Loucy (cell line): ENCODE results near the gene CYGB.
A peak's percentile ranks its signal among the peaks of the same experiment; 100 is the strongest.

Source experiments
- H2AFZ ChIP-seq: fragments of 200-600 bp; sonication (generic); 2 replicates; pipeline ENCODE4 v1.6.0; 2016; ENCODE audit warnings: antibody characterized with exemption, mild to moderate bottlenecking, low read length, moderate library complexity
- H3F3A ChIP-seq: fragments of 200-600 bp; 2 replicates; pipeline ENCODE4 v1.6.0; 2016; ENCODE audit warnings: antibody characterized with exemption, low read depth, mild to moderate bottlenecking
- H3K27me3 ChIP-seq: fragments of 200-600 bp; sonication (generic); 2 replicates; pipeline ENCODE4 v1.6.1; 2014; ENCODE audit warnings: low read length, mild to moderate bottlenecking; ENCODE audit not compliant: insufficient read depth, poor library complexity, severe bottlenecking
- H3K36me3 ChIP-seq: fragments of 200-600 bp; sonication (generic); 2 replicates; pipeline ENCODE4 v1.6.1; 2016; ENCODE audit warnings: low read length; ENCODE audit not compliant: insufficient read depth
- H3K4me1 ChIP-seq: fragments of 200-600 bp; sonication (generic); 2 replicates; pipeline ENCODE4 v1.5.1; 2014; ENCODE audit warnings: low read length, mild to moderate bottlenecking; ENCODE audit not compliant: insufficient read depth, poor library complexity, severe bottlenecking
- H3K4me2 ChIP-seq: fragments of 200-600 bp; sonication (generic); 2 replicates; pipeline ENCODE4 v1.6.0; 2014; ENCODE audit warnings: antibody characterized with exemption, low read length, low read depth, mild to moderate bottlenecking; ENCODE audit not compliant: poor library complexity, severe bottlenecking
- H3K4me3 ChIP-seq: fragments of 200-600 bp; sonication (generic); 2 replicates; pipeline ENCODE4 v1.5.1; 2014; ENCODE audit warnings: low read length, mild to moderate bottlenecking, mixed read lengths; ENCODE audit not compliant: poor library complexity, severe bottlenecking
- H3K79me2 ChIP-seq: fragments of 200-600 bp; sonication (generic); 2 replicates; pipeline ENCODE4 v1.6.1; 2014; ENCODE audit warnings: low read length; ENCODE audit not compliant: insufficient read depth
- H3K9ac ChIP-seq: fragments of 200-600 bp; sonication (generic); 2 replicates; pipeline ENCODE4 v1.6.0; 2014; ENCODE audit warnings: mild to moderate bottlenecking, low read depth, low read length, moderate library complexity; ENCODE audit not compliant: poor library complexity, severe bottlenecking
- H3K9me2 ChIP-seq: fragments of 200-600 bp; sonication (generic); replicated peaks from 2 replicates; pipeline ENCODE4 v1.6.1; 2016; ENCODE audit warnings: low read depth, low read length, mixed read lengths
- H3K9me3 ChIP-seq: fragments of 200-600 bp; sonication (generic); 2 replicates; pipeline ENCODE4 v1.6.1; 2014; ENCODE audit warnings: mild to moderate bottlenecking, antibody characterized with exemption, low read length, low read depth; ENCODE audit not compliant: insufficient read depth
- H4K20me1 ChIP-seq: fragments of 200-600 bp; sonication (generic); 2 replicates; pipeline ENCODE4 v1.6.0; 2014; ENCODE audit warnings: antibody characterized with exemption, low read length, mild to moderate bottlenecking; ENCODE audit not compliant: insufficient read depth, poor library complexity, severe bottlenecking
- CTCF ChIP-seq: fragments of 200-600 bp; sonication (generic); conservative IDR thresholded peaks from 2 replicates; pipeline ENCODE4 v1.5.1; 2014; ENCODE audit warnings: mild to moderate bottlenecking, antibody characterized with exemption, low read length
- EZH2phosphoT487 ChIP-seq: fragments of 200-600 bp; IDR thresholded peaks from 2 replicates; pipeline ENCODE4 v1.6.1; 2018; ENCODE audit warnings: antibody characterized with exemption, mild to moderate bottlenecking, moderate library complexity, borderline replicate concordance

The CYGB gene

GRCh38 chr17:76543826-76544545 is 6.5 kb upstream of the CYGB start:
- Histone ChIP-seq H3K9ac (peak overlapping the region; percentile 69), H3K4me2 (no peak overlapping the region), H3K79me2 (peaks cover 9% of the 10 kb centered on the region; the same call in 1 of the 2 replicates)

GRCh38 chr17:76543482-76543825 is 5.9 kb upstream of the CYGB start:
- Histone ChIP-seq H3K4me3 (no peak overlapping the region), H3K9me2 (no peaks in the 10 kb centered on the region), H3K9me3 (no peaks in the 10 kb centered on the region), H3K9ac (peak overlapping the region; percentile 69), H3K4me2 (no peak overlapping the region), H2AFZ (no peak overlapping the region), H3K4me1 (peaks cover 67% of the 10 kb centered on the region), H3K36me3 (no peaks in the 10 kb centered on the region), H3F3A (peaks cover 2% of the 10 kb centered on the region; the same call in 1 of the 2 replicates), H3K27me3 (no peaks in the 10 kb centered on the region), H3K79me2 (peaks cover 4% of the 10 kb centered on the region; the same call in 1 of the 2 replicates), H4K20me1 (no peaks in the 10 kb centered on the region)
- TF ChIP-seq EZH2phosphoT487 (no peak), CTCF (no peak)

More at GRCh38 chr17:76543826-76544545, 6.5 kb upstream of the CYGB start:
- no peaks in the 10 kb centered on the region for H4K20me1 ChIP-seq
- no peak overlapping the region for H2AFZ ChIP-seq
- no peak overlapping the region for H3K4me3 ChIP-seq
- H3K4me1 ChIP-seq: peaks cover 72% of the 10 kb centered on the region
- H3F3A ChIP-seq: peaks cover 2% of the 10 kb centered on the region; the same call in 1 of the 2 replicates
- no peaks in the 10 kb centered on the region for H3K9me3 ChIP-seq
- no peaks in the 10 kb centered on the region for H3K27me3 ChIP-seq
- TF ChIP-seq EZH2phosphoT487 (no peak), CTCF (no peak)
- no peaks in the 10 kb centered on the region for H3K9me2 ChIP-seq
- no peaks in the 10 kb centered on the region for H3K36me3 ChIP-seq

GRCh38 chr17:76542984-76543383 is 5.5 kb upstream of the CYGB start:
- Histone ChIP-seq H2AFZ (no peak overlapping the region), H3K9me3 (no peaks in the 10 kb centered on the region), H3F3A (peaks cover 1% of the 10 kb centered on the region; the same call in 1 of the 2 replicates), H3K9ac (peak overlapping the region; percentile 69), H3K9me2 (no peaks in the 10 kb centered on the region), H4K20me1 (no peaks in the 10 kb centered on the region), H3K36me3 (no peaks in the 10 kb centered on the region), H3K4me3 (no peak overlapping the region), H3K4me1 (peaks cover 62% of the 10 kb centered on the region), H3K4me2 (no peak overlapping the region), H3K27me3 (no peaks in the 10 kb centered on the region), H3K79me2 (no peaks in the 10 kb centered on the region; the same call in 1 of the 2 replicates)
- TF ChIP-seq CTCF: no peak
- TF ChIP-seq EZH2phosphoT487: no peak
